Muscle layer of duodenum (tissue), 2 donors: ENCODE results near the gene HABP4.
"Not testable (repeated sequence)": the region's sequence is repeated elsewhere in the genome, so short reads cannot be mapped to it uniquely, and the experiment has no call there.

Experiments used
- H3K27ac ChIP-seq: one replicate; pipeline ENCODE4 v1.7.0; 2013; ENCODE audit warnings: mild to moderate bottlenecking, low read length
- H3K27me3 ChIP-seq: one replicate; pipeline ENCODE4 v1.7.0; 2013; ENCODE audit warnings: low read depth, mild to moderate bottlenecking, control low read depth, low read length
- H3K36me3 ChIP-seq, 2 donors: one replicate each; pipeline ENCODE4 v1.7.0; 2013; ENCODE audit warnings: low read length in 2 of 2, control low read depth in 1 of 2, mild to moderate bottlenecking in 1 of 2; ENCODE audit not compliant: insufficient read depth in 2 of 2, control insufficient read depth in 1 of 2
- H3K4me1 ChIP-seq, 2 donors: one replicate each; pipeline ENCODE4 v1.7.0; 2013; ENCODE audit warnings: low read length in 2 of 2, mild to moderate bottlenecking in 2 of 2, control low read depth in 1 of 2, moderate library complexity in 1 of 2; ENCODE audit not compliant: insufficient read depth in 2 of 2, control insufficient read depth in 1 of 2
- H3K4me3 ChIP-seq, 2 donors: one replicate each; pipeline ENCODE4 v1.7.0; 2013; ENCODE audit warnings: low read length in 2 of 2, low read depth in 1 of 2, mild to moderate bottlenecking in 1 of 2
- H3K9me3 ChIP-seq, 2 donors: one replicate each; pipeline ENCODE4 v1.7.0; 2013; ENCODE audit warnings: low read length in 2 of 2, control low read depth in 1 of 2, mild to moderate bottlenecking in 1 of 2; ENCODE audit not compliant: control insufficient read depth in 1 of 2
- donor health status: healthy.

Gene HABP4

GRCh38 chr9:96502539-96503373 is 52.8 kb downstream of the HABP4 start:
- no peaks in the 10 kb centered on the region for H3K27me3 ChIP-seq
- no peak overlapping the region for H3K4me3 ChIP-seq
- H3K36me3 ChIP-seq = peaks cover 0 to 13% of the 10 kb centered on the region in 2 donors
- no peak overlapping the region for H3K27ac ChIP-seq
- H3K9me3 ChIP-seq = no peaks in the 10 kb centered on the region
- H3K4me1 ChIP-seq = no peaks in the 10 kb centered on the region

- not testable (repeated sequence) for H3K27me3 ChIP-seq, H3K4me1 ChIP-seq, H3K9me3 ChIP-seq, H3K4me3 ChIP-seq, H3K27ac ChIP-seq
- peaks cover 0 to 13% of the 10 kb centered on the region in 2 donors for H3K36me3 ChIP-seq
Measured at GRCh38 chr9:96503374-96503748, 53.4 kb downstream of the HABP4 start.

GRCh38 chr9:96503918-96504317 is 53.9 kb downstream of the HABP4 start:
- no peak overlapping the region for H3K4me3 ChIP-seq
- H3K27ac ChIP-seq = no peak overlapping the region
- peaks cover 0 to 13% of the 10 kb centered on the region in 2 donors for H3K36me3 ChIP-seq
- no peaks in the 10 kb centered on the region for H3K4me1 ChIP-seq
- H3K27me3 ChIP-seq = no peaks in the 10 kb centered on the region
- no peaks in the 10 kb centered on the region for H3K9me3 ChIP-seq

GRCh38 chr9:96505316-96505991 is 55.5 kb downstream of the HABP4 start:
- no peaks in the 10 kb centered on the region for H3K9me3 ChIP-seq
- no peak overlapping the region for H3K4me3 ChIP-seq
- no peaks in the 10 kb centered on the region for H3K27me3 ChIP-seq
- H3K27ac ChIP-seq = no peak overlapping the region
- peaks cover 3 to 7% of the 10 kb centered on the region in 2 donors for H3K36me3 ChIP-seq
- no peaks in the 10 kb centered on the region for H3K4me1 ChIP-seq

GRCh38 chr9:96508227-96508940 is 58.4 kb downstream of the HABP4 start:
- no peaks in the 10 kb centered on the region for H3K9me3 ChIP-seq
- H3K4me3 ChIP-seq = no peak overlapping the region
- H3K36me3 ChIP-seq = peaks cover 6 to 9% of the 10 kb centered on the region in 2 donors
- no peaks in the 10 kb centered on the region for H3K4me1 ChIP-seq
- H3K27me3 ChIP-seq = no peaks in the 10 kb centered on the region
- H3K27ac ChIP-seq = no peak overlapping the region

GRCh38 chr9:96509026-96509425 is 59.1 kb downstream of the HABP4 start:
- H3K27me3 ChIP-seq = no peaks in the 10 kb centered on the region
- H3K4me3 ChIP-seq = no peak overlapping the region
- no peaks in the 10 kb centered on the region for H3K4me1 ChIP-seq
- no peaks in the 10 kb centered on the region for H3K9me3 ChIP-seq
- H3K36me3 ChIP-seq = peaks cover 12 to 14% of the 10 kb centered on the region in 2 donors
- no peak overlapping the region for H3K27ac ChIP-seq

- H3K27ac ChIP-seq = no peak overlapping the region
- H3K27me3 ChIP-seq = no peaks in the 10 kb centered on the region
- H3K4me3 ChIP-seq = no peak overlapping the region
- peaks cover 12 to 18% of the 10 kb centered on the region in 2 donors for H3K36me3 ChIP-seq
- no peaks in the 10 kb centered on the region for H3K4me1 ChIP-seq
- no peaks in the 10 kb centered on the region for H3K9me3 ChIP-seq
Measured at GRCh38 chr9:96509848-96510247, 59.9 kb downstream of the HABP4 start.

- Histone ChIP-seq H3K9me3 (no peaks in the 10 kb centered on the region), H3K27me3 (no peaks in the 10 kb centered on the region), H3K4me1 (no peaks in the 10 kb centered on the region), H3K4me3 (no peak overlapping the region), H3K27ac (no peak overlapping the region), H3K36me3 (peaks cover 12 to 21% of the 10 kb centered on the region in 2 donors)
Measured at GRCh38 chr9:96510258-96510657, 60.3 kb downstream of the HABP4 start.

GRCh38 chr9:96512240-96512639 is 62.3 kb downstream of the HABP4 start:
- H3K9me3 ChIP-seq = no peaks in the 10 kb centered on the region
- peaks cover 12 to 21% of the 10 kb centered on the region in 2 donors for H3K36me3 ChIP-seq
- H3K4me3 ChIP-seq = no peak overlapping the region
- no peak overlapping the region for H3K27ac ChIP-seq
- no peaks in the 10 kb centered on the region for H3K4me1 ChIP-seq
- no peaks in the 10 kb centered on the region for H3K27me3 ChIP-seq

GRCh38 chr9:96513622-96514021 is 63.7 kb downstream of the HABP4 start:
- Histone ChIP-seq H3K9me3 (no peaks in the 10 kb centered on the region), H3K4me1 (no peaks in the 10 kb centered on the region), H3K27ac (no peak overlapping the region), H3K36me3 (peaks cover 12 to 21% of the 10 kb centered on the region in 2 donors), H3K4me3 (no peak overlapping the region), H3K27me3 (no peaks in the 10 kb centered on the region)

- Histone ChIP-seq H3K27ac (peak overlapping the region; percentile 17), H3K36me3 (peaks cover 9 to 21% of the 10 kb centered on the region in 2 donors), H3K4me1 (no peaks in the 10 kb centered on the region), H3K4me3 (no peak overlapping the region), H3K9me3 (no peaks in the 10 kb centered on the region), H3K27me3 (no peaks in the 10 kb centered on the region)
Measured at GRCh38 chr9:96514108-96514799, 64.3 kb downstream of the HABP4 start.
